Activated T-cell treated with anti-CD3 and anti-CD28 coated beads, Interleukin-2, amount 50 U/mL, for 48 hours (primary cell): ENCODE results near the gene MAP3K4.

Source experiments
- DNase-seq, 2 experiments: peaks; one replicate each; pipeline ENCODE4 v3.0.0-alpha.2; 2020

MAP3K4 gene

DNA sequence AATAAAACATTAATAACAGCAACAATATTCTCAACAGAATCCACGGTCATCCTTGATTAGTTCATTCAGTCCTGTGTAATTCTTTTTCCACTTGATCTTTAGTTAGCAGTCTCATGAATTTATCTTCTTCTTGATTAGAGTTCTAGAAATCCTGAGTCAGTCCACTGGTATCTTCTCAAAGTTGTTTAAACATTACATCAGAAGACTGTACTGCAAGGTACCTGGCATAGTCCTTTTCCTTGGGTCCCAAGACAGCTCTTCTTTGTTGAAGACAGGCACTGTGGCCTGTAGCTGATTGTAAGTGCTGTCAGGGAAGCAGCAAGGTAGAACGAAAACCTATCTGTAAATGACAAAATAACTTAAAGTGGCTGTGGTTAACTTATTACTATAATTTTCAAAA is 11.8 kb downstream of the MAP3K4 start:
- no peak for DNase-seq

DNA sequence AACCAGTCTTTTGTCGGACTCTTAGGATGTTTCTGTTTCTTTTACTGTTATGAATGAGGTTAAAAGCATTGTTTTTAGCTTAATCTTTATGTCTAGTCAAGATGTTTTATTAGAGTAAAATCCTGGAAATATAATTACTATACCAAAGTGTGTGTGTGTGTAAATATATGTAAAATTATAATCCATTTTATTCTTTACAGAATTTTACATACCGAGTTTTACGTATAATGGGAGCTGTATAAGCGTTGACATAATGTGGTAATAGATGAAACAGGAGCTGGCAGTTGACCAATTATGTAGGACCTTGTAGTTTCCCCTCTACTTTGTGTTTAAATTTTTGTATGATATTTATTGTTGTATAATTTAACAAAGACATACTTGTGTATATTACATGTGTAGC is 16.7 kb downstream of the MAP3K4 start:
- DNase-seq: no peak

DNA sequence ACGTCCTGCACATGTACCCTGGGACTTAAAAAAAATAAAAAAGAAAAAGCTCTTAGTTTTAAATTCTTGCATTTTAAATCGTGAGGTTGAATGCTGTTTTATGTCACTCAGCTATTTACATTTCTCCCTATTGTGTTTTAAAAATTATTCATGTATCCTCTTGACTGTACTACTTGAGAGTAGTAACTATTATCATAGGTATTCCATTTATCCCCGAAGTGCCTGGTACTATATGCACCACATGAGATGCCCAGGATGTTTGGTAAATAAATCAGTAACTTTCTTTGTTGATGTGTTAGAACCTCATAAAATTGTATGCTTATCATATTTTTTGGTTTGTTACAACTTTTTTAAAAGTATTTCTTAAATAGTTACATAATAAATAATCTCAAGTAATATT is 18.4 kb downstream of the MAP3K4 start:
- DNase-seq: no peak

- DNase-seq: no peak
These were observed 18.8 kb downstream of the MAP3K4 start for GRCh38 chr6:161010418-161010817.

- no peak for DNase-seq
These were observed 20.2 kb downstream of the MAP3K4 start for GRCh38 chr6:161011492-161012480.

DNA sequence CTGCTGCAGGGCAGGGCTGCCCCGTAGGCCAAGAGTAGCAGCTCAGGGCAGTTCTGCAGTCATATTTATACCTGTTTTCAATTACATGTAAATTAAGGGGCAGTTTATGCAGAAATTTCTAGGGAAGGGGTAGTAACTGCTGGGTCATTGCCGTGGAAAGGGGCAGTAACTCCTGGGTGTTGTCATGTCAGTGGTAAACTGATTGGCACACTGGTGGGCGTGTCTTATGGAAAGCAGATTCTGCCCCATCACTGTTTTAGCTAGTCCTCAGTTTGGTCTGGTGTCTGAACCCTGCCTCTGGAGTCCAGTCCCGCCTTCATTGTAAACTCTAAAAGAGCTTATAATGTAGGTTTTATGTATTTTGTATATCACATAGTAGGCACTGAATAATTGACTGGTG is 22.1 kb downstream of the MAP3K4 start:
- no peak for DNase-seq

DNA sequence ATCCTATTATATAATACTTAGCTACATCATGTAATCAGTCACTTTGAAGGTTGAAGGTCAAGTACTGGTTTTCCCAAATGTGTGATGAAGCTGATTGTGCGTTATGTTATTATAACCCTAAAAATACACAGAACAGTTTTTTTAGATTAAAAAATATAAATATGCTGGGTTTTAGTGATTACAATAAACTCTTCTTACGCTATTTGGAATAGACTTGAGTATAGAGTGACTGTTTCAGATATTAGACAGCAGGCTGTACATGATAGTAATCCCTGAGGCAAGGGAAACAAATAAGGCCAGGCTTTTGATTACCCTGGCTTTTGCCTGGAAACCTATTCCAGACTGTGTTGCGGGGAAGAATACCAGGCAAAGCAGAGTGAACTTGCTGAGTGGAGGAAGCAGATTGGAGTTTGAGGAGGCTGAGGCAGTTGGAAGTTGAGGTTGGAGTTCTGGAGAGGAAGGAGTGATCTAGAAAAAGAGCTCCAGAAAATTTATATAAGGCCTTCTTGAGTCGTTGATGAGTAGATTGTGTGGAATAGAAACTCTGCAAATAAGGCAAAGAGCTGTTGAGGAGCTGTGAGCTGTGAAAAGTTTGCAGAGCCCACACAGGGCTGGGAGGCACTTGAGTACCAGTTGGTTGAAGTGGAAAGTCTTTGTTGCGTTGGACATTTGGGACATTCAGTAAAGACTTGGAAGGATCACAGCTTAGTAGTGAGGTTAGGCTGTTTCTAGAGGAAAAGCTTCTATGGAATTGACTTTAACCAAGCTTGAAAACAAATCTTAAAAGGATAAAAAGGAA is 26.4 kb downstream of the MAP3K4 start:
- DNase-seq: no peak

GRCh38 chr6:161019324-161019839 is 27.8 kb downstream of the MAP3K4 start:
- DNase-seq: no peak

GRCh38 chr6:161021543-161021942 is 30.0 kb downstream of the MAP3K4 start:
- DNase-seq: no peak

GRCh38 chr6:161021998-161022743 is 30.6 kb downstream of the MAP3K4 start:
- no peak for DNase-seq

GRCh38 chr6:161023316-161023715 is 31.7 kb downstream of the MAP3K4 start:
- DNase-seq: no peak

DNA sequence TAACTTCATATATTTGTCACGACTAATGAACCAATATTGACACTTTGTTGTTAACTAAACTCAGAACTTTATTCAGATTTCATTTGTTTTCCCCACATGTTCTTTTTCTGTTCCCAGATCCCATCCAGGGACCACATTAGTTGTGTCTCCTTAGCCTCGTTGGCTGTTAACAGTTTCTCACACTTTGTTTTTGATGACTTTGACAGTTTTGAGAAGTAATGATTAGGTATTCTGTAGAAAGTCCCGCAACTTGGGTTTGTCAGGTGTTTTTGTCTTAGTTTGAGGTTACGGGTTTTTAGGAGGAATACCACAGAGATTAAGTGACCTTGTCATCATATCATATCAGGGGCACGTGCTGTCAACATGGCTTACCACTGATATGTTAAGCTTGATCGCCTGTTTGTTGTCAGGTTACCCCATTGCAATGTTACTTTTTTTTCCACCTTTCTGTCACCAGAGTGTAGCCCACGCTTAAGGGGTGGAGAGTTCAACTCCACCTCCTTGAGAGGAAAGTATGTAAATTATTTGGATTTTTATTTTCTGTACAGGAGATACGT is 32.9 kb downstream of the MAP3K4 start:
- DNase-seq: no peak

GRCh38 chr6:161027385-161027784 is 35.8 kb downstream of the MAP3K4 start:
- no peak for DNase-seq

DNA sequence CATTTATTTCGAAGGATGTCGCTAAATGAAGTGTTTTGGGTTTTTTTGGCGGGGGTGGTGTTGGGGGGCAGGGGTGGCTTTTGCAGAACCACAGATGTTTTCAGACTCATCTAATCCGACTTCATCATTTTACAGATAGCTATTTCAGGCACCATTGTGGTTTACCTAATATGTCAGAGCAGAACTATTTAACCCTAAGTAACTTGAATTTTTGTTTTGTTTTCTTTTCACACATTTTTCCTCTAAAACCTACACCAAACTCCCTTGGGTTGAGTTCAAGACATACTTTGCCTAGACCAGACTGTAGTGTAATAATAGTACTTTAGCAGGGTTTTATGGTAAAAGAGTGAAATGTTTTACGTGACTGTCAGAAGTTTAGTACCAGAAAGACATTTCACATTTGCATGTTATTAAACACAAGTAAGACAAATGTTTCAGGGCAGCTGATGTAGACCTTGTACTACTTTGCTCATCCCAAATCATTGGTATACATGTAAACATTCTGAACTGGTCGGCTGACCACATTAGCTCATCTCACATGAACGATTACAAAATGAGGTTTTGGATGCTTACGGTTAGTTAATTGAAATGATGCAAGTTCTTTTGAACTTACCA is 37.7 kb downstream of the MAP3K4 start:
- DNase-seq: no peak

DNA sequence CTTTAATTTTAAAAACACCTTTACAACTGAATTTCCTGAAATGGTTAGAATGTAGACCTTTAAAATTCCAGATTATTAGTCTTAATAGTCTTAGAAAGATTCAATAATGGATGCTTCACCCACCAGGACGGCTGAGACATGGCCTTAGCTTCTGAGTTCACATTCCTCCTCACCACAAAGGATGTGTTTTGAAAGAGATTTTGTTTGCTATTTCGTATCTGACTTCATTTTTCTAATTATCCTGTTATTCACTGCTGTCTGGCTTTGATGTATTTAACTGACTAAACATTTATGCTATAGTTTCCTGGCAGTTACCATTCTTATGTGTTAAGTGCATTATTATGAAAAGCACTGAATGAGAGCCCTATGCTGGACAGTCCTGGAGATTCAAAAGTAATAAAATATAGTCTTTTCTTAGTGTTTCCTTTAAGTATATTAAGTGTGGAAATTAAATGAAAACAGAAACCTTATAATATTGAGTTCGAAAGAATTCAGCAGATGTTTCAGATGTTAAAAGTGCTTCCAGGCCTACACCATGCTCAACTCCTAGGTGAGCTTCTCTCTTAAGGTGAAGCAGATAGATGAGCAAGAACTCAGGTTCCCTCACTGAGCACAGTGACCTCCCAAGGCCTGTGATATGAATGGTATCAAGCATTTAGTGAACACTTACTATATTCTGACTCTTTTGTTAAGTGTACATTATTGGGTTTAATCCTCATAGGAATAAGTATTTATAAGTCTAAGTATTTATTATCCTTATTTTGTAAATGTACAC is 40.3 kb downstream of the MAP3K4 start:
- DNase-seq: no peak

GRCh38 chr6:161033667-161034066 is 42.1 kb downstream of the MAP3K4 start:
- no peak for DNase-seq

DNA sequence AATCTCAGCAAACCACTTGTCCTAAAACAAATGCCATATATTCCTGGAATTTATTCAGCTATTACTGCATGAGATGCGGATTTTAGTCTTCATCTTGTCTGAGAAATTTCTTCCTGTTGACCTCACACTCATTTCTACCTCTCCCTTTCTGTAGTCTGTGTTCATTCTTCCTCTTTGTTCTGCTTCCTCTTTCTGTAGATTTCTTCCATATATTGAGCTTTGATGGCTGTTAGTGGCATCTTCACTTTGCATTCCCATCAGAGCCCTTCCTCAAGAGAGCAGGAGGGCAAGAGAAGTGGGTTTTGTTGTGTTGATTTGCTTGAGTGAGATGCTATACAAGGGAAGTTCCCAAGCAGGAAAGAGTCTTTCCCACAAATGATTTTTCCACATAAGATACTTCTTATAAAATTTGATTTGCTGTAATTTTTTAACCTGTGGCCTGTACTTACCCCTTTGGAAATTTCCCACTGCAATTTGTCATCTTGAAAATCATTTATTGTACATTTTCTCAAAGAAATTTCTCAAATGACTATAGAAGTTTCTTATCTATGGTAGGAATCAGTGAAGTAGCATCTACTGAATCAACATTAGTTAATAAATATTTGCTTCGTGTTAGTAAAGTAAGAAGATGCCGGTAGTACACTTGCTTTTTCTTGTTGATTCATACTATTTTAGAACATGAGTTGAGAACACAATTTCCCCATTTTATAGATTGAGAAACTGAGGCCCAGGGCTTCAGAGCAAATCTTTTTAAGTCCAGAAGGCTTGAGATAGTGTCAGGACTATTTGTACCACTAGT is 43.8 kb downstream of the MAP3K4 start:
- DNase-seq: no peak

GRCh38 chr6:161035981-161036263 is 44.4 kb downstream of the MAP3K4 start:
- DNase-seq: no peak

- no peak for DNase-seq
These were observed 46.3 kb downstream of the MAP3K4 start for GRCh38 chr6:161037873-161038228.

DNA sequence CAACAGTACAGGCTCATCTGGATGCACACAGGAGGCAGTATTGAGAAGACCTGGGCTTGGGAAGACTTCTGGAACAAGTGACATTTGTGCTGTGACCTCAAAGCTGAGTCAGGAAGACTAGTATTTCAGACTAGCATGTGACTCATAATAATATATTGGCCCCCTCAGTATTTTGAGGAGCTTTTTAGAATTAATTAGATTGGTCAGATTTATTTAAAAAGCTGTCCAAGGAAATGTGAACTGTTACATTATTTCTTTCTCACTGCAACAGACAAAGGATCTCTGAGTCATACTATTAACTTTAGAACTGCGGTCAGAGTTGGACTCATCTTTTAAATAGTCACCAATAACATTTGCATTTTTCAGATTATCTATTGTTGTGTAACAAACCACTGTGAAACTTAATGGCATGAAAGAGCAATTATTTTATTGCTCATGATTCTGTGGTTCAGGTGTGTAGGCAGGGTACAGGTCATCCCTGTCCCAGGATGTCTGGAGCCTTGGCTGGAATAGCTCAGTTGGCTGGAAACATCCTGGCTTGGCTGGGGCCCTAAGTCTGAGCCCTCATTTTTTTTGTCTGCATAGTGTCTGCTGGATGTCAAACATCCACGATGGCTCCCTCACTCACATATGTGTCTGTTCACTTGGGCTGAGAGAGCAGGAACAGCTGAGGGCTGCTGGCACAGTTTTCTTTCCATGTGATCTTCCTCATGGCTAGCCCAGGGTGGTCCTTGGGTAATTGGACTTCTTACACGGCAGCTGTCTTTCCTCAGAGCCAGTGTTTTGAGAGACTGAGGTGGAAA is 46.9 kb downstream of the MAP3K4 start:
- DNase-seq: no peak
